Frontal cortex (tissue), 4 donors: ENCODE data around the gene ADGRF5. TPM values are rescaled to one million over a fixed set of nuclear protein-coding genes. Genes with fewer than 3 reads are reported as not detected.

Experiments used
- DNase-seq, 2 donors: peaks; one replicate each; pipeline ENCODE4 v3.0.0; 2012; ENCODE audit warnings: low spot score in 2 of 2
- FAIRE-seq: peaks from 2 replicates; lab custom pipeline; 2012; peaks lifted over from hg19 to GRCh38; lab: Jason Lieb, UNC
- total RNA-seq: library from RNA; depleted of rRNA; stranded (reverse); fragments of >200 nt; gene quantifications from one replicate; pipeline ENCODE4 v1.2.3, GENCODE V29; 2014
- donor health status: control.
- donor health status: control.
- donor health status: control.

ADGRF5 gene, protein sequence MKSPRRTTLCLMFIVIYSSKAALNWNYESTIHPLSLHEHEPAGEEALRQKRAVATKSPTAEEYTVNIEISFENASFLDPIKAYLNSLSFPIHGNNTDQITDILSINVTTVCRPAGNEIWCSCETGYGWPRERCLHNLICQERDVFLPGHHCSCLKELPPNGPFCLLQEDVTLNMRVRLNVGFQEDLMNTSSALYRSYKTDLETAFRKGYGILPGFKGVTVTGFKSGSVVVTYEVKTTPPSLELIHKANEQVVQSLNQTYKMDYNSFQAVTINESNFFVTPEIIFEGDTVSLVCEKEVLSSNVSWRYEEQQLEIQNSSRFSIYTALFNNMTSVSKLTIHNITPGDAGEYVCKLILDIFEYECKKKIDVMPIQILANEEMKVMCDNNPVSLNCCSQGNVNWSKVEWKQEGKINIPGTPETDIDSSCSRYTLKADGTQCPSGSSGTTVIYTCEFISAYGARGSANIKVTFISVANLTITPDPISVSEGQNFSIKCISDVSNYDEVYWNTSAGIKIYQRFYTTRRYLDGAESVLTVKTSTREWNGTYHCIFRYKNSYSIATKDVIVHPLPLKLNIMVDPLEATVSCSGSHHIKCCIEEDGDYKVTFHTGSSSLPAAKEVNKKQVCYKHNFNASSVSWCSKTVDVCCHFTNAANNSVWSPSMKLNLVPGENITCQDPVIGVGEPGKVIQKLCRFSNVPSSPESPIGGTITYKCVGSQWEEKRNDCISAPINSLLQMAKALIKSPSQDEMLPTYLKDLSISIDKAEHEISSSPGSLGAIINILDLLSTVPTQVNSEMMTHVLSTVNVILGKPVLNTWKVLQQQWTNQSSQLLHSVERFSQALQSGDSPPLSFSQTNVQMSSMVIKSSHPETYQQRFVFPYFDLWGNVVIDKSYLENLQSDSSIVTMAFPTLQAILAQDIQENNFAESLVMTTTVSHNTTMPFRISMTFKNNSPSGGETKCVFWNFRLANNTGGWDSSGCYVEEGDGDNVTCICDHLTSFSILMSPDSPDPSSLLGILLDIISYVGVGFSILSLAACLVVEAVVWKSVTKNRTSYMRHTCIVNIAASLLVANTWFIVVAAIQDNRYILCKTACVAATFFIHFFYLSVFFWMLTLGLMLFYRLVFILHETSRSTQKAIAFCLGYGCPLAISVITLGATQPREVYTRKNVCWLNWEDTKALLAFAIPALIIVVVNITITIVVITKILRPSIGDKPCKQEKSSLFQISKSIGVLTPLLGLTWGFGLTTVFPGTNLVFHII (N-terminal part only)
- total RNA-seq = 6.5 TPM

DNA sequence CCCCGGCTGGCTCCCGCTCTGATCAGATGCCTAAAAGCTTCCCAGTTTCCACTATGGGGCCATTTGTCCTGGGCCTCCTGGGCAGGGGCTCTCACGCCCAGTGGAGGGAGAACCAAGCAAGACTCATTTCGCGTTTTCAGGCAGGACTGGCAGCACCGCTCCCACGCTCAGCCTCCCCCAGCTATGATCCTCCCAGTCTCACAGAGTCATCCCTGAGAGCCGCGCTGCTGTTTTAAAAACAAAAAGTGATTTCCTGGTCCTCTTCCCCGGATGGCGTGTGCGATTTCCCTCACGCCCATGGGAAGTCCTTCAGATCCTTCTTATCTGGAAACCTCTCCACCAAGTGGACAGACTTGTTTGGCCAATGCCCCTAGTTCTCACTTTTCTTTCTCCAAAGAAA lies at the start of gene ADGRF5:
ADGRF5 (minus strand) TSS at position 208 of the 400 bp plus-strand sequence. CDS start 15,176 bp downstream, outside the sequence.
- DNase-seq (no peak), FAIRE-seq (no peak)

DNA sequence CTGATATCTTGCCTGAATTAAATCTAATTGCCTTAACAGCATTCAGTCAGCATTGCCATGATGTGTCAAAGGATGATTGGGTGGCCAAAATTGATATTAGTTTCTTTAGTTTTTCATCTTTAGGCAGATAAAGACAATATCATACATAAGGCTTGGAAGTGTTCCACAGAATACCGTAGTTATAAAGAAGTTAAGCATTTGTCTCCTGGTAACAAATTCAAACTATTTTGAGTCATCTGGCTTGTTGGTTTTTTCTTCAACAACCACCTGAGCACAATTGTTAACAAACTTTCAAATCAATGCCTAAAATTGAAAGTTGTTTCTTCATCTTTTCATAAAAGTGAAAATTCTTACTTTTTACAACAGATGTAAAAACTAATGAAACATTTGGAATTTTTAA lies 47.5 kb upstream of the ADGRF5 start:
- no peak for FAIRE-seq

DNA sequence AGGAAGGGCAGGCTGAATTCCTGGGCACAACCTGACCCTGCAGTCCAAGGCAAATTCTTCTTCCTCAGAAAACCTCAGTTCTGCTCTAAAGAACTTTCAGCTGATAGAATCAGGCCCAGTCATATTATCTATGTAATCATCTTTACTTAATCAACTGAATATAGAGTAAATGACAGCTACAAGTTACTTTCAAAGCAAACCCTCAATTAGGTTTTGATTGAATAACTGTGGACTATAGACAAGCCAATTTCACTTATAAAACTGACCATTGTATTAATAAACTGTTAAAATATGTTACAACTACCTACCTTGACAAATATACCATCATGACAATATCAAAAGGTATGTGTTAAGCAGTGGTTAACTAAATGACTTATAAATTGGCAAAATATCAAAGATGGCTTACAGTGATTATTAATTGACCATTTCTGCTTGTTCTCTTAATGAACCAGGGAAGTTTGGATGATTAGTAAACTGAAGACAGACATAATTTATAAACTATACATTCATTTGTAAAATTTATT lies 46.1 kb upstream of the ADGRF5 start:
- FAIRE-seq (no peak), DNase-seq (no peak)

More for the DNA sequence above, 47.5 kb upstream of the ADGRF5 start:
- DNase-seq = no peak

DNA sequence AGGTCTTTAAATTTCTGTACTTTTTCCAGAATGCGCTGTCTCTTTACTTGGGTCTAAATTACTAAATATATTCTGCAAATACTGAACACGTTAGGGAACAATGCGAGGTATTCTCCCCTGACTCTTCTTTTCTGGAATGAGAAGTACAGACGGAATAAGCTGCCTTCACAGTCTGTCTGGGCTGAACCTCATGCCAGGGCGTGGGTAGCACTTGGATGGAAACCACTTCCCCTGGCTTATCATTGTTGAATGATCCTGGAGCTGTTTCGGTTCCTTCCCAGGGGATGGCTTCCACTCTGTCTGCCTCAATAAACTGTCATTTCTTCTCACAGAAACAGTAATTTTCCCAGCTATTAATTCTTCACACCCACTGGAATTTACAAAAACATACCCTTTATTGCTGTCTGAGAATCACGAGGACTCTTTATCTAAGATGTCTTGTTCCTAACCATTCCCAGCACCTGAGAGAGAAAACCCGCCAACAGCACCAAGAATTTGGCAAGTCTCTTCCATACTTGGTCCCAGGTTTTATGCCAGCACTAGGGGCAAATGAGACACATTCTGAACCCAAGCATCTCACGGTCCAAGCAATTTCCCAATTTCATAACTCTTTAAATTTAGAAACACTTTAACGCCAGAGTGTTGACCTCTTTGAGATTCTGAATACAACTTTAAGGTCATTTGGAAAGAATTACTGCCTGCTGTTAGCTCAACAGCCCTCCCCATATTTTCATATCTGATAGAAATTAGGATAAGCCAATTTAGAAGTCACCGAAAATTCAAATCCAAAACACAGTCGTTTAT lies 43.2 kb upstream of the ADGRF5 start:
- FAIRE-seq = no peak
- DNase-seq = no peak

DNA sequence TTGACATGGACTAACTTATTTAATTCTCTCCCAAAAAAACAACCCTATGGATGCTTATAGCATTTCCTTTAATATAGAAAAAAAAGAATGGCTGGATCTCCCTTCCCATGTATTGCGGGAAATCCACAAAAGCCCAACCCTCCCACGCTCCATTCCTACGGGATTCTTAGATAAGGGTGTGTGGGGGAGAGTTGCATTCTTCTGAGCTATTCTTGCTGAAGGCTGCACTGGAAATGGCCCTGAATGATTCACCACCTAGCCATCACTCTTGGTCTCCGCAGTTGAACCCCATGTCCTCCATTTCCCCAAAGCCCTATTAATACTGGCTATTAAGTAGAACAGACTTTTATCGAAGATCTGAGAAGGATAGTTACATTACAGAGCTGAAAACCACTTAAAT lies 41.9 kb upstream of the ADGRF5 start:
- no peak for FAIRE-seq

DNA sequence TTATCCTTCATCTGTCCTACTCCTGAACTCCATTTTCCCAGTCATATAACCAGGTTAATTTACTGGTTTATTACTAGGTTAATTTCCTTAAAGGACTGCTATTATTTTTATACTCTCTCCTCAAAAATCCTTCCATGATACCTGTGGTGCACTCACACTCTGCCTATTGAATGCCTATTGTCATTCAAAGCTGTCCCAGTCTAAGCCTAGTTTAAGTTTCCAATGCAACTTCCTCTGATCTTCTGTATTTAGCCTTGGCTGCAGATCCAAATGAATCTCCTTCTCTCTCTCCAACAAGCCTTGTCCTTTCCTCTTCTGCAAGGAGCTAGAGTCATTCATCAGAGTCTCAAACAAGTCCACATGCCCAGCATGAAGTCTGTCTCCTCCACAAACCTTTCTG lies 41.3 kb upstream of the ADGRF5 start:
- FAIRE-seq (no peak), DNase-seq (no peak)

More for the DNA sequence above, 41.9 kb upstream of the ADGRF5 start:
- no peak for DNase-seq

DNA sequence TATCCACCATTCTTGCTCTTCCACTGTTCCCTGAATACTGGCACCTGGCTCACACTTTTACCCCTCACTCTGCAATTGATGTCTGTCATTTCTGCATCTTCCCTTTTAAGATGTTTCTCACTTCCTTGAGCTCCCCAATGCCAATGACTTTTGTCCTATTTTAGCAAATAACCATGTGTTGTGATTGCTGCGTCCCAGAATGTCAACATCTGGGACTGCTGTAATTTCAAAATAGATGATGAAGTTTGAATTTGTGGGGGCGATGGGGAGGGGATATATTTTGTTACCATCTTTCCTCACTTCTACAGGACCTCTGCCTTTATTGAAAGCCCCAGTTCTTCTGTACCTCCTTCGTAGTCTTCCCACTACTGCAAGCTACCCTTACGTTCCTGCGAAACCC lies 40.0 kb upstream of the ADGRF5 start:
- FAIRE-seq (no peak), DNase-seq (no peak)

DNA sequence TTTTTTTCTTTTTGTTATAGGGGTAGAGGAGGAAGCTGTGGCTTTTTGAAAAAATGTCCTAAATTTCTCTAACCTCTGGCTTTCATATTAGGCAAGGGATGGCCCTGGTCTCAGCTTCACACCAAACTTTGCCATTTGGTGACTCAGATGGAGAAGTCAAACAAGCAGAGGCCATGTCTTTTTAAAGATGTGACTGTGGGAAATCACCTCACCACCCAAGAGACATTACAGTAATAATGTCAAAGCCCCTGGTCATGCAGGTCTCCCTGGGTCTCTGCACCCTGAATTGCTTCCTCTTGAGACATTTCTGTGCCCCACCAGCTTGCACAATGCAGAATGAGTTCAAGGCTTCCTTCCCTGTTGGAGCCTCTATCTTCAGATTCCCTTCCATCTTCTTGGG lies 39.5 kb upstream of the ADGRF5 start:
- FAIRE-seq (no peak), DNase-seq (no peak)

DNA sequence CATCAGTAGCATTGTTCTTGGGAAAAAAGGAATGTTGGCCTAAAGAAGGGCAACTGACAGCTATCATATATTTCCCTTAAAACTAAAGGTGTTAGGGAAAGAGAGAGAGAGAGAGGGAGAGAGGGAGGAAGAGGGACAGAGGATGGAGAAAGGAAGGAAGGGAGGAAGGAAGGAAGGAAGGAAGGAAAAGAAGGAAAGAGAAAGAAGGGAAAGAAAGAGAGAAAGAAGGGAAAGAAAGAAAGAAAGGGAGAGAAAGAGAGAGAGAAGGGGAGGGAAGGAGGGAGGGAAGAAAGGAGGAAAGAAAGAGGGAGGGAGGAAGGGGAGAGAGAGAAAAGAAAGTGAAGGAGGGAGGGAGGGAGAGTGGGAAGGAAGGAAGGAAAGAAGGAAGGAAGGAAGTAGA lies 37.7 kb upstream of the ADGRF5 start:
- DNase-seq (no peak), FAIRE-seq (no peak)

DNA sequence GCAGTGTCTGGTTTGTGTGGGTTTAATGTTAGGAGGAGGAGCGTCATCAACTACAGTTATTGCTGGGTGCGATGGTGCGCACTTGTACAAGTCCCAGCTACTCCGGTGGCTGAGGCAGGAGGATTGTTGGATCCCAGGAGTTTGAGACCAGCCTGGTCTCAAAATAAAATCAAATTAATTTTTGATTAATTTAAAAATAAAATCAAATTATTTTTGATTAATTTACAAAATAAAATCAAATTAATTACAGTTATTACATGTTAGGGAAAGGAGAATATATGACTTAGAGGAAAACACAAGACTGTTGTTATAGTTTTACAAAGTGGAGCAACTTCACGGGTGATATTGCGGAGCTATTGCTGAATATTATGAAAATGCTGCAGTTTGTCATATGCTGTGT lies 34.7 kb upstream of the ADGRF5 start:
- no peak for DNase-seq
- no peak for FAIRE-seq

DNA sequence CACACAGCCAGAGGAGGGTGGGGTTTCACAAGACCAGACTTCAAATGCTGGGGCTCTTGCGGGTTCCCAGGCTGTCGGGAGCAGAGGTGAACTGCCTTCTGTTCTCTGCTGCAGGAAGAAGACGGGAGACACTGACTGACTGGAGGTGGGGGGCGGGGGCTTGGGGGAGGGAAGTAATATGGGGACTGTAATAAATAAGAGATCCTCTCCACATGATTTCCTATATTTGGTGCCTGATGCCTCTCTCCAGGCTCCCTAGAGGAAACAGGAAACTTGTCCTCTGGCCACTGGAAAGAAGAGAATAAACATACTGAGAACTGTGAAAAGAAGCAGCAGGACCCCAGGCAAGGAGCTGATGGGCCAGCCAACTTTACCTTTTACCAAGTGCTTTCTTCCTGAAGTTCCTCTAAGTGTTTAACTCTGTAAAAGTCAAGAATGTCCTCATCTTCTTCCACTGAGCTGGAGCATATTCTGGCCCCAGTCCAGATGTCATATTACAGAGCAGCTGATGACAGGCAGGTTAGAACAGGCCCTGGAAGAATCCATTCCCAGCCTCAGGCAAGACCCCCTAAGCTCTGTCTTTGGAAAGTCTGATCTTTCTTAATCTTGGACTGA lies 33.2 kb upstream of the ADGRF5 start:
- FAIRE-seq (no peak), DNase-seq (no peak)

DNA sequence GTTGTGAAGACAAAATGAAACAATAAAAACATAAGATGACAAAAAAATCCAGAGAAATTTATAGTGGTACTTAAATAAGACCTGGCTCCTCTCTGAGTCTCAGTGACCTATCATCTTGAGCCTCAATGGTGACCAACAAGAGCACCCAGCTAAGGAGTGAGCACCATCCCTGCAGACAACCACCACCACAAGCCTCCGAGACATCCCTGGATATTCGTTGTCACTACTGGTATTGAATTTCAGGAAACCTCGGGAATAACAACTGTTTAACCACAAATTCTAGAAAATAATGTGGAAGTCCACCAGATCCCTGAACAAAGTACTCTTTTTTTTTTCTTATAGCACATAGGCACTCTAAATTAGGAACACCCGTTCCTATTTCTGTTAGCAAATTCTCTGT lies 32.2 kb upstream of the ADGRF5 start:
- FAIRE-seq (no peak), DNase-seq (no peak)

DNA sequence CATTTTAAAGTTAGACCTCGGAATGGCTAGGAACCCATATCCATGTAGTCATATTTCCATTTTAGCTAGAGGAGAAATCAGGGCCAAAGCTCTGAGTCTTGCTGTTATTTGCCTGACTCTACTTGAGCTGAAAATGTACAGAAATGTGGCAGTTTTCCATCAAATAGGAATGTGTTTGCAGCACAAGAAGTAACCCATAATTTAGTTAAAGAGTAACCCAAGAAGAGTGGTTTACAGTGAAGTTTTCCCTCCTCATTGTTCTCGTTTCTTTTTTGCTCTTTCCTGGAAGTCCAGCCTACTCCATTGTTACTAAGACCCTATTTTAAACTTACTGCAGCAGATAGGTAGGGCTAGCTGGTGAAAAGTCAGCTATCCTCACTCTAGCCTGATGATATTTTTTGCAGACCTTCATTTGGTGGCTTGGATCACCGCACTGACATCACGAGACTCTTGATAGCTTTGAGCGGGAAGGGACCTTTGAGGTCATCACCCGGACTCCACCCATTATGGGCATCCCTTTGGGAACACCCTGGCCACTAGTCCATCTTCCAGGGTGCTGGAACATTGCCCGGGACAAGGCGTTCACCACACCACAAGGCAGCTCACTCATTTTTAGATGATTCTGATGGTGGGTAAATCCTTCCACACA lies 28.0 kb upstream of the ADGRF5 start:
- no peak for DNase-seq
- no peak for FAIRE-seq

DNA sequence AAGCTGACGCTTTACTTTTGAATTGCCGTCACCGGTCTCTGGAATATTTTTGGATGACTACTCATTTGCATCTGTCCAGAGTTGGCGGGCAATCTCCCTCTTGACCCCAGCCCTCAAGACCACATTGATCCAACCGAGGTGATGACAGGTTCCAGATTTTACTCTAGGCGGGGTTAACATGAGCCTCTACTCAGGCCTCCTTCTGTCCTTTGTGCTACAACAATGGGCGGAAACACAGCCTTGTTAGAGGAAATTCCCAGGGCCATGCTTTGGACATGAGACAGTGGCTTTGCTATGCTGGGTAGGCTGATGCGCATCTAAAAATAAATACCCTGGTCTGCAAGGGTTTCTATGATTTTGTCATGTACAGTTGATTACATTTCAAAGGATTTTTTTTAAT lies 27.0 kb upstream of the ADGRF5 start:
- FAIRE-seq (no peak), DNase-seq (no peak)

DNA sequence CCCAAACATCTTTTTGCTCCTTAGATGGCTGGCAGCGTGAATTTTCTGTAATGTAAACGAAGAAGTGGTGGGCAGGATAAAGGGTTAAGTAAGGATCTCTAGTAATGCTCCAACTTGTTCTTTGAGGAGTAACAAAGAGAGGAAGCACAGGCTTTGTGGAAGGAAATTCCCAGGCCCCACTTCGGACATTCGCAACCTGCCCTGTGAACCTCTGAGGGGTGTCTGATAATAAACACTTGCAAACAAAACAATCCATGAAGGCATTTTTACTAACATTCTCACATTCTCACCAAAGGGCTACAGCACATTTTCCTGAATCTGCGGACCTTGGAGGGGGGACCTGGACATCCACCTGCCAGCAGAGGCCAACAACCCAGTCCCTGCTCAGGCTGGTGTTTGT lies 25.8 kb upstream of the ADGRF5 start:
- FAIRE-seq (no peak), DNase-seq (no peak)

DNA sequence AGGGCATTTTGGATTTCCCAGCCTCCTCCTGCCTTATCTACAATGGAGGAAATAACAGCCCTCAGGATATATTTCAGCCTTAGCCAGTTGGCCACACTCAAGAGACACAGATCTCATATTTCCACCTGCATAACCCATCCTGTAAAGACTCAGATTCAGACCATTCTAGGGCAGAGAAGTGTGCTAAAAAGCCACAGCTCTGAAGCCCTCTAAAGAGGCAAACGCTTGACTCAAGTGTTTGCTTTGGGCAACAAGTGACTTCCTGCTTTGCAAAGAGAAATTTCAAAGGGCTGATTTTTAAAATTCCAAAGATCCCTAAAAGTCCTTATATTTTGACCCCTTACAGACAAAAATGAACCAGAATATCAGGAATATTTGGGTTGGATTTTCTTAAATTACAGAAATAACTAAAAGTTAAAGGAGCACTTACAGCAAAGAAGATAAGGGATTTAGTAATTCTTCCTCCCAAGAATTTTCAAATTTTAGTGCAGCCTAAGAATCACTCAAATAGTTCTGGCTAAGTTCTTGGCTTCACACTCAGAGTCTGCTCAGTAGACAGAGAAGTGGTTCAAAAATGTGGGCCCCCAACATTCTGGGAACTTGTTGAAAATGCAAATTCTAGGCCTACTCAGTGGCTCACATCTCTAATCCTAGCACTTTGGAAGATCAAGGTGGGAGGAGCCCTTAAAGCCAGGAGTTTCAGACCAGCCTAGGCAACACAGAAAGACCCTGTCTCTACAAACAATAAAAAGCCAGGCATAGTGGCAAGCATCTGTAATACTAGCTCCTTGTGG lies 18.9 kb upstream of the ADGRF5 start:
- DNase-seq (no peak), FAIRE-seq (no peak)

DNA sequence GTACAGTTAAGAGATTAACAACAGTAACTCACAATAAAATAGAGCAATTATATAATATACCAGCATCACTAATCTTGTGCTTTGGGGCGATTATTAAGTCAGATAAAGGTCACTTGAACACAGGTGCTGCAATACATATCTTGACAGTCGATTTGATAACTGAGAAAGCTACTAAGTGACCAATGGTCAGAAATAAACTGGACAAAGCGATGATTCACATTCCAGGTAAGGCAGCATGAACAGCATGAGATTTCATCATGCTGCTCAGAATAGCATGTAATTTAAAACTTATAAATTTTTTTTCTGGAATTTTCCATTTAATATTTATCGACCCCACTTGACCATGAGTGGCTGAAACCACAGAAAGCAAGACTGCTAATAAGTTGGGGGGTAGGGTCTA lies 15.9 kb upstream of the ADGRF5 start:
- FAIRE-seq = no peak
- DNase-seq = no peak

DNA sequence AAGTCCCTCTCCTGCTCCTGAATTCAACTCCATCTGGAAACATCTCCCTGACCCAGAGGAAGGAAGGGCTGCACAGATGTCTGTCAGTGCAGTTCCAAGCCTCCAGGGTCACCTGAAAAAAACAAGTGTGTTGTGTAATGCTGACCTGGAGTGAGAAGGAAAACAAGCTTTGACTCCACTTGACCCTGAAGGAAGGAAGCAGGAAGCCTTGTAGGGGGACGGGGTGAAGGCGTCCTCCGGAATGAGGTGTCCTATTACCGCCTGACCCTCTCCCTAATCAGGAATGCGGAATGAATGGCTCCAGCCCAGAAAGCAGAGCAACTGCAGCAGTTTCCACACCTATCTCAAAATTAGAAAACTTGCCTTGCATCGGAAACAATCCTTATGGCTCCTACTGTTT lies 13.9 kb upstream of the ADGRF5 start:
- DNase-seq = no peak
- FAIRE-seq = no peak
